Suppressor macrophage treated with lipopolysaccharide for 4 hours (primary cell): ENCODE results near the gene ZBTB46.
"Not testable (repeated sequence)": the region's sequence is repeated elsewhere in the genome, so short reads cannot be mapped to it uniquely, and the experiment has no call there.

ENCODE experiments used
- DNase-seq: peaks from one replicate; pipeline ENCODE4 v3.0.0-alpha.2; 2020

Gene ZBTB46

DNA sequence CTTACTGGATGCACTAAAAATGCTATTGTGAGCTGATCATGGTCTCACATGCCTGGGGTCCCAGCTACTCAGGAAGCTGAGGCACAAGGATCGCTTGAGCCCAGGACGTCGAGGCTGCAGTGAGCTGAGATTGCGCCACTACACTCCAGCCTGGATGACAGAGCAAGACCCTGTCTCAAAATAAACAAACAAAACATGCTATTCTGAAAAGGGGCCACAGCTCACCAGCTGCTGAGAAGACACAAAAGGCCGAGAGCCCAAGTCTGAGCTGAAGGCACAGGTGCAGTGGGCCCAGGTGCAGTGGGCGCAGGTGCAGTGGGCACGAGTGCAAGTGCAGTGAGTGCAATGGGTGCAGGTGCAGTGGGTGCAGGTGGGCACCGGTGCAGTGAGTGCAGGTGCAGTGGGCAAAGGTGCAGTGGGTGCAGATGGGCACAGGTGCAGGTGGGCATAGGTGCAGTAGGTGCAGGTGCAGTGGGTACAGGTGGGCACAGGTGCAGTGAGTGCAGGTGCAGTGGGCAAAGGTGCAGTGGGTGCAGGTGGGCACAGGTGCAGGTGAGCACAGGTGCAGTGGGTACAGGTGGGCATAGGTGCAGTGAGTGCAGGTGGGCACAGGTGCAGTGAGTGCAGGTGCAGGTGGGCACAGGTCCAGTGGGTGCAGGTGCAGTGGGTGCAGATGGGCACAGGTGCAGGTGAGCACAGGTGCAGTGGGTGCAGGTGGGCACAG lies 16.0 kb downstream of the ZBTB46 start:
- no peak for DNase-seq

- no peak for DNase-seq
Measured at GRCh38 chr20:63811491-63811875, 19.6 kb downstream of the ZBTB46 start.

GRCh38 chr20:63810730-63811490 lies 20.2 kb downstream of the ZBTB46 start:
- no peak for DNase-seq

DNA sequence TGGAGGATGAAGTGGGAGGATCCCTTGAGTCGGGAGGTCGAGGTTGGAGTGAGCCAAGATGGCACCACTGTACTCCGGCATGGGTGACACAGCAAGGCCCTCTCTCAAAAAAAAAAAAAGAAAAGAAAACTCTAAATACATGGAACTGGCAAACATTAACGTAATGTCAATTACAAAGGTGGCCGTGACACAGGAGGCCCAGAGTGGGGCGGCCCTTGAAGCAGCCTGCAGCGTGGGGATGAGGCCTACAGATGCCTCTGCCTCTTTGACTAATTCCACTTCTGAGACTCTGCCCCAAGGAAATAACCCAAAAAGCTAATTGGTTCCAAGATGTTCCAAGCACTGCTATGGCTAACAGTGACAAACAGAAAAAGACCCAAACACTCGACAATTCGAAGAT lies 21.2 kb downstream of the ZBTB46 start:
- no peak for DNase-seq

DNA sequence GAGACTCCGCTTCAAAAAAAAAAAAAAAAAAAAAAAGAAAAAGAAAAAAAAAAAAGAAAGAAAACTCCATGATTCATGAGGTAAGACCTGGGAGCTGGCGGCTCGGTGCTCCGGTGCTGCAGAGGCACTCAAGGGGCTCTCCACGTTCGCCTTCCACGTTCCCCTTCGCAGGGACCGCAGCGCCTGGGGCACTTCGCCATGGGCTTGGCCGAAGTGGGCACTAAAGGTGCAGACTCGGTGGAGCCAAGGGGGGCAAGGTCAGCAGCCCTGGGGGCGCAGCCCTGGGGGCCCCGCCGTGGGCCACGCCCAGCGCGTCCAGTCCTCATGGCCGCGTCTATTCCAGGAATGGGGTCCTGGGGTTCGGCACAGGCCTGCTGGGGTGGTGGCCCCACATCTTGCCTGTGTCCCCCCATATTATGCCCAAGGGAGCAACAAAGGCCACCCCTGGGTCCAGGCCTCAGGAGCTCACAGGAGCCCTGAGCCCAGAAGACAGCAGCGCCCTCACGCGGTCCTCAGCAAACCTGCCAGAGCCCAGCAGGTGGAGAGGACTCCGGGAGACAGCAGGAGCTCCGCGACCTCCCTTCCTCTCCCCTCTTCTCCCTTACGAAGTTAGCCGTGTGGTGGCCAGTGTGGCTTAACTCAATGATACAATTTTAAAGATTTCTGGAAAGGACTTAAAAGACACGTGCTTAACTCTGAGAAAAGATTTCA lies 21.9 kb downstream of the ZBTB46 start:
- DNase-seq: no peak

DNA sequence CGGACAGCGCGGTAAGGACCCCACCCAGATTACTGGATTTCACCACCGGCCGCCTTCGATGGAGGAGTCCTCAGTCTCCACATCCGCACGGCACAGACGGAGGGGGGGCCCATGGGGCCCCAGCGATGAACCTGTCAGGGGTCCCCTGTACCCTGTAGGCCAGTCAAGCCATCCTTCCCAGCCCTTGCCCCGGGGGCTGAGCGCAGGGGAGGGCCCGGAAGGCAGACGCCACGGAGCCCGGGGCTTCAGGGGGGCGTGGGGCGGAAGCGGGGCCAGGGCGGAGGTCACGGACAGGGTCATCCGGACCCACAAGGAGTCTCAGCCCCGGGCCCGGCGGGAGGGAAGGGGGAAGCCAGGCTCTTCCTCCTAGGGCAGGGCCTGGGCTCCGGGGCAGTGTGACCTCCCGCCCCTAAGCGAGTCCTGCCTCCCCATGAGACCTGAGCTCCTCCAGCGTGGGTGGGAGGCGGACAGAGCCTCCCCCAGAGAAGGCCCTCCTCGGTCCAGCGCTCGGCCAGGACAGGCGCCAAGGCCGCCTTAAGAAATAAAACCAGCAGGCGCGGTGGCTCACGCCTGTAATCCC lies 22.8 kb downstream of the ZBTB46 start:
- no peak for DNase-seq

DNA sequence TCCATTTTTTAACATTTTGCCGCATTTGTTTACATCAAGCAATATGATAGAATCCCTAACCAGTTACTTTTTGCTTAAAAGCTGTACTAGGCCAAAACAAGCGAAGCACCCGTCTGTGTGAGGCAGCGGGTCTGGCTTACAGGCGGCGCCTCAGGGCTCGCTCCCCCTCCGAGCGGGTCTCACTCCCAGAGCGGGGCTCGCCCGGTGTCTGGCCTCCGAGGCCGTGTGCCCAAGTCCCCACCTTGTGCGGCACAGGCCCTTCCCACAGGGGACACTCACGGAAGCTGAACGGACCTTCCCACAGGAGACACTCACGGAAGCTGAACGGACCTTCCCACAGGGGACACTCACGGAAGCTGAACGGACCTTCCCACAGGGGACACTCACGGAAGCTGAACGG lies 23.4 kb downstream of the ZBTB46 start:
- no peak for DNase-seq

GRCh38 chr20:63804308-63804636 lies 26.8 kb downstream of the ZBTB46 start:
- no peak for DNase-seq

DNA sequence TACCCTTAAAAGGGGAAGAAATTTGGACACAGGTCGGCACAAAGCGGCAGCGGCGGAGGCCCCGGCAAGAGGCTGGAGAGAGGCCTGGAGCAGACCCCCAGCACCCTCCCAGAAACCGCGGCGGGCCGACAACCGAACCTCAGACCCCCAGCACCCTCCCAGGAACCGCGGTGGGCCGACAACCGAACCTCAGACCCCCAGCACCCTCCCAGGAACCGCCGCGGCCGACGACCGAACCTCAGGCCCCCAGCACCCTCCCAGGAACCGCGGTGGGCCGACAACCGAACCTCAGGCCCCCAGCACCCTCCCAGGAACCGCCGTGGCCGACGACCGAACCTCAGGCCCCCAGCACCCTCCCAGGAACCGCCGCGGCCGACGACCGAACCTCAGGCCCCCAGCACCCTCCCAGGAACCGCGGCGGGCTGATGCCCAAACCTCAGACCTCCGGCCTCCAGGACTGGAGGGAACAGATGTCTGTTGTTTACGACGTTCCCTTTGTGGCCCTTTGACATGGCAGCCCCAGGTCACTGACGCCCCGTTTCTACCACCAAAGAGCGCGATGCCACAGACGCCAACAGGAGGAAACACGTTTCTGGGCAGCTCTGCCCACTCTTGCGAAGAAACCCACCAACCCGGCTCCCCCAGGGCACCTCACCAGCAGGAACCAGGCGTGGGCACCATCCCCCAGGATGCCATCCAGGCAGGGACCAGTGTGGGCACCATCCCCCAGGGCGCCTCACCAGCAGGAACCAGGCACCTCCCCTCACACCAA lies 28.4 kb downstream of the ZBTB46 start:
- no peak for DNase-seq

GRCh38 chr20:63801174-63801573 lies 29.9 kb downstream of the ZBTB46 start:
- DNase-seq: not testable (repeated sequence)

GRCh38 chr20:63800411-63800810 lies 30.7 kb downstream of the ZBTB46 start:
- not testable (repeated sequence) for DNase-seq

GRCh38 chr20:63799127-63799526 lies 31.9 kb downstream of the ZBTB46 start:
- peak; percentile 23 for DNase-seq

DNA sequence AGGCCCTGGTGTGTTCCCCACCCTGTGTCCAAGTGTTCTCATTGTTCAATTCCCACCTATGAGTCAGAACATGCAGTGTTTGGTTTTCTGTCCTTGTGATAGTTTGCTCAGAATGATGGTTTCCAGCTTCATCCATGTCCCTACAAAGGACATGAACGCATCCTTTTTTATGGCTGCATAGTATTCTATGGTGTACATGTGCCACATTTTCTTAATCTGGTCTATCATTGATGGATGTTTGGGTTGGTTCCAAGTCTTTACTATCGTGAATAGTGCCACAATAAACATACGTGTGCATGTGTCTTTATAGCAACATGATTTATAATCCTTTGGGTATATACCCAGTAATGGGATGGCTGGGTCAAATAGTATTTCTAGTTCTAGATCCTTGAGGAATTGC lies 33.9 kb downstream of the ZBTB46 start:
- not testable (repeated sequence) for DNase-seq

GRCh38 chr20:63795178-63795830 lies 35.8 kb downstream of the ZBTB46 start:
- DNase-seq: no peak

GRCh38 chr20:63794614-63795013 lies 36.5 kb downstream of the ZBTB46 start:
- no peak for DNase-seq

DNA sequence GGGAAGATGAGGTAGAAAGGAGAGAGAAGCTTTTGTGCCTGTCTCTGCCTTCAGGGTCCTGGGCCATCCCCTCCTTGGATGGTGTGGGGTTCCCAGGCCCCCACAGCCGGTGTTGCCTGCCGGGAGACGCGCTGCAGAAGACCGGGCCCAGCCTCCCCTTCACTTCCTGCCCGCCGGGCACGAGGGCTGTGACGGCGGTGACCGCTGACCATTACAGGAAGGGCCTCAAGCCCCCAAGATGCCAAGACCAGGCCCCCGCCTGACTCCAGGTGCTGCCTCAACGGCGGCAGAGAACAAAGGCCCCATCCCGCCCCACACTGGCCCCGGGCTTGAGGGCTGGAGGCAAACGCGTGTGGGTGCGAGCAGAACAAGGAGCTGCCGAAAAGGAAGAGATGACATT lies 38.2 kb downstream of the ZBTB46 start:
- no peak for DNase-seq

GRCh38 chr20:63791497-63792156 lies 39.4 kb downstream of the ZBTB46 start:
- no peak for DNase-seq

GRCh38 chr20:63790572-63791168 lies 40.4 kb downstream of the ZBTB46 start:
- DNase-seq: no peak

- DNase-seq: no peak
Measured at GRCh38 chr20:63789836-63790571, 41.1 kb downstream of the ZBTB46 start.

DNA sequence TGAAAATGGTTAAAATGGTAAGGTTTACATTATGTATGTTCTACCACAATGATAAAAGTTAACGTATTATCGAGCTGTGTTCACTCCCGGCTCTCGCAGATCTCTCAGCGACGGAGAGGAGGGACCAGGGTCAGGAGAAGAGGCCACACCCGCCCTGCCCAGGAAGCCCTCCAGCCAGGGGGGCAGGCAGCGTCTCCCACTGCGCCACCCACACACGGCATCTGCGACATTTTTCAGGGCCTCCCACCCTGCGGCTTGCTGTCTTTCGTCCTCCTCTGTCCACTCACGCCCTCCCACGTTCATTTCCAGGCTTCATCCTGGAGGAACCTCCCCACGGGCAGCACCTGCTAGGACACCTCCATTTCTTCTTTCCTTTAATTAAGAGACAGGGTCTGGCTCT lies 43.3 kb downstream of the ZBTB46 start:
- no peak for DNase-seq

DNA sequence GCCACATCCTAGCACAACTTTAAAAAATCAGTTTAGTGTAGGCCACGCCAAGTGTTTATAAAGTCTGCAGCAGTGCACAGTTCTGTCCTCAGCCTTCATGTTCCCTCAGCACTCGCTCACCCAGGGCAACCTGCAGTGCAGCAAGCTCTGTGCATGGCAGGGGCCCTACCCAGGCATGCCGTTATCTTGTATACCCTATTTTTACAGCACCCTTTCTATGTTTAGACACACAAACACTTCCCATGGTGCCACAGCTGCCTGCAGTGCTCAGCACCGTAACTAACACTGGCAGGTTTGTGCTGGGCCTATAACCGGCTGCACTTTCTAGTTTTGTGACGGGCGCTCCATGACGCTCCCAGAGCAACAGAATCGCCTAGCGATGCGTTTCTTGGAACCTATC lies 43.8 kb downstream of the ZBTB46 start:
- no peak for DNase-seq
